ENCODE measurements around the gene PXMP4.

- TF ChIP-seq RAD21 (IDR thresholded peaks at IDR 0.05; ENCODE audit: low read length) (no peak), CTCF (conservative IDR thresholded peaks at IDR 0.05; ENCODE audit: low read depth, low read length) (no peak), ELK1 (IDR thresholded peaks at IDR 0.05; ENCODE audit: borderline replicate concordance, low read depth, low read length) (no peak)
Measured at GRCh38 chr20:33724439-33725094, 4.5 kb upstream of the PXMP4 start.
